ENCODE measurements around the gene MEP1B.
"Not testable (repeated sequence)": the region's sequence is repeated elsewhere in the genome, so short reads cannot be mapped to it uniquely, and the experiment has no call there.

Gene MEP1B

DNA sequence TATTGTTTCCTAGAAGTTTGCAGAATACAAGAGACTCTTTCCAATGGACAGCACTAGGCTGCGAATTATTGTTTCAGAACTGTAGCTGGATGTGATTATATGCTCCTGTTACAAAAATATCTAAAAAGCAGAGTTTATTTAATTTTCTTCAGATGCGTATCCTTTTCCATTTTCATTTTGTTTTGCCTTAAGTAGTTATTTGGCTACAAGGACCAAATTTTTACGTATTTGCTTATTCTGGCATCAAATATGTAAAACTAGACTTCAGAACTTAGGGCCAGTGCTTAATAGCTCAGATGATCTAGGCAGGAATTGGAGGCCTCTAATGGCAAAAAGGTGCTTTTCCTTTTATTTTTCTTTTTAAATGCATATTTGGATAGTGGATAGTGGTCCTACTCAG, 18.7 kb downstream of the MEP1B start:
- Histone ChIP-seq H3K9me3 (ENCODE audit: control insufficient read depth in 5 of 5, low read length in 5 of 5) (no peaks in the 10 kb centered on the region), H3K4me3 (ENCODE audit: low read depth in 1 of 5, low read length in 5 of 5) (no peak overlapping the region), H3K9ac (ENCODE audit: low read length in 5 of 5) (no peak overlapping the region), H3K36me3 (ENCODE audit: control insufficient read depth in 5 of 5, insufficient read depth in 5 of 5, low read length in 5 of 5) (no peaks in the 10 kb centered on the region), H3K27ac (ENCODE audit: low read depth, low read length) (no peak overlapping the region), H3K4me1 (ENCODE audit: control insufficient read depth in 5 of 5, insufficient read depth in 5 of 5, low read length in 5 of 5) (peaks cover 0 to 3% (median 0%) of the 10 kb centered on the region in 5 donors), H3K27me3 (ENCODE audit: control insufficient read depth in 5 of 5, insufficient read depth in 4 of 5, low read length in 5 of 5) (no peaks in the 10 kb centered on the region)

DNA sequence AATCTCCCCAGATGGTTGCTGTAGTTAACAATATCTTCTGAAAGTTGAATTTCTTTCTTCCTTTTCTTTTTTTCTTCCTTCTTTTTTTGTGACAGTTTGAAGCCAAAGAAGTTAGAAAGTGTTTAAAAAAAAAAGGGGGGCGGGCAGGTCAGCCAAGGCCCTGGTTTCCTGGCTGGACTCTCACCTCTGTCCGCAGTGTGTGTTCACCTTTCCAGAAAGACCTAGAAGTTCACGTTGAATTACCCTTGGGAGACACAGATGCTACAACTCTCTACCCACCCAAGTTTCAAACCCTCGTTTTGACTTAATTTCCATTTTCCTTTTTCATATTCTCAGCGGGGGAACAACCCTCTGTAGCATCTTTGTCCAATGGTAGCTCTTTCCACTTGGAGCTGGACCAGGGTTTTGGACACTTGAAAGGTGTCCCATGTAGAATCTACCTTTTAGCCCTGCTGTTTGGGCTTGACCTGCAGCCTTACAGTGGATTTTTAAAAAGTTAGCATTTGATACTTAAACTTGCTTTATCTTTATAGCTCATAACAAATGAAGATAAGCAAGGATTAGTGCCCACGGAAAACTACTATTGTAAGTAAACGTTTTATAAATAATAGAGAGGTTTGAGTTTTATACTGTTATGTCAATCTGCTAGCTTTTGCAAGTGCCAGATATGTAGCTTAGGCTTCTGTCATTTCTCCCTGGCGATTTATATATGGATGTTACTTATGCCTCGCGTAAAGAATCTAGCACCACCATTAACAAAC, 20.0 kb downstream of the MEP1B start:
- H3K4me1 ChIP-seq (ENCODE audit: control insufficient read depth in 5 of 5, insufficient read depth in 5 of 5, low read length in 5 of 5), result peaks cover 0 to 3% (median 0%) of the 10 kb centered on the region in 5 donors
- no peak overlapping the region for H3K4me3 ChIP-seq (ENCODE audit: low read depth in 1 of 5, low read length in 5 of 5)
- no peak overlapping the region for H3K27ac ChIP-seq (ENCODE audit: low read depth, low read length)
- H3K9ac ChIP-seq (ENCODE audit: low read length in 5 of 5), result no peak overlapping the region
- H3K36me3 ChIP-seq (ENCODE audit: control insufficient read depth in 5 of 5, insufficient read depth in 5 of 5, low read length in 5 of 5), result no peaks in the 10 kb centered on the region
- no peaks in the 10 kb centered on the region for H3K27me3 ChIP-seq (ENCODE audit: control insufficient read depth in 5 of 5, insufficient read depth in 4 of 5, low read length in 5 of 5)
- no peaks in the 10 kb centered on the region for H3K9me3 ChIP-seq (ENCODE audit: control insufficient read depth in 5 of 5, low read length in 5 of 5)

DNA sequence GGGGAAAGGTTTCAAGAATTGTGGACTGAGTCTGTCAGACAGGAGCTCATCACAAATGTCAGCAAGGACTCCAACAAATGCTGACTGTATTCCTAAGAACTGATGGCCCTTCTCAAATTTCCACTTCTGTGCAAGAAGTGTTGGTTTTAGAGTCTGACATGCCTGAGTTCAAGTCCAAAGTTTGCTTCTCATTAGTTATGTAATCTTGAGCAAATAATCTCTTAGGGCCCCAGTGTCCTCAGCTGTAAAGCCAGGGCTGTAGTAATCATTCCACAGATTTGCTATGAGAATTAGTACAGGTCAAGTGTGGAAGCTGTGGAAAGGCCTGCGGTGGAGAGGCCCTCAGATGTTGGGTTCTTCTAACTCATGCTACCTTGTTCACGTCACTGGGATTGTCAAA, 23.9 kb downstream of the MEP1B start:
- Histone ChIP-seq H3K27me3 (ENCODE audit: control insufficient read depth in 5 of 5, insufficient read depth in 4 of 5, low read length in 5 of 5) (no peaks in the 10 kb centered on the region), H3K4me1 (ENCODE audit: control insufficient read depth in 5 of 5, insufficient read depth in 5 of 5, low read length in 5 of 5) (no peaks in the 10 kb centered on the region), H3K9ac (ENCODE audit: low read length in 5 of 5) (no peak overlapping the region), H3K27ac (ENCODE audit: low read depth, low read length) (no peak overlapping the region), H3K9me3 (ENCODE audit: control insufficient read depth in 5 of 5, low read length in 5 of 5) (no peaks in the 10 kb centered on the region), H3K4me3 (ENCODE audit: low read depth in 1 of 5, low read length in 5 of 5) (no peak overlapping the region), H3K36me3 (ENCODE audit: control insufficient read depth in 5 of 5, insufficient read depth in 5 of 5, low read length in 5 of 5) (no peaks in the 10 kb centered on the region)

DNA sequence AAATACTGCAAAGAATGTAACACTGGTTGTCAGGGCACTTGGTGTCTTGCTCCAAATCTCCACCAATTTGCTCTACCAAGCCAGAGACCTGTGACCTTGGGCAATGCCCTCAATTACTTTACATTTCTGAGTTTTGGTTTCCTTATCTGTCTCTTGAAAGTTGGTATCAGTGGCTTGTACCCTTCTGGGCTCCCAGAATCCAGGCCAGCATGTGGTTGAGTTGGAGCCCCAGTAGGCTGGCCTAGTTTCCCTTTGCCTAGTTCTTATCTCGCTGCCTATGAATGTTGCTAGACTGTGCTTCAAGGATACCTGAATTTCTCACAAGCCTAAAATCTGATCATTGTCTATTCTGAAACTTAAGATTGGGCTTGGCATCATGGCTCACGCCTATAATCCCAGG, 26.6 kb downstream of the MEP1B start:
- Histone ChIP-seq H3K9me3 (ENCODE audit: control insufficient read depth in 5 of 5, low read length in 5 of 5) (no peaks in the 10 kb centered on the region), H3K27ac (ENCODE audit: low read depth, low read length) (no peak overlapping the region), H3K4me3 (ENCODE audit: low read depth in 1 of 5, low read length in 5 of 5) (no peak overlapping the region)

DNA sequence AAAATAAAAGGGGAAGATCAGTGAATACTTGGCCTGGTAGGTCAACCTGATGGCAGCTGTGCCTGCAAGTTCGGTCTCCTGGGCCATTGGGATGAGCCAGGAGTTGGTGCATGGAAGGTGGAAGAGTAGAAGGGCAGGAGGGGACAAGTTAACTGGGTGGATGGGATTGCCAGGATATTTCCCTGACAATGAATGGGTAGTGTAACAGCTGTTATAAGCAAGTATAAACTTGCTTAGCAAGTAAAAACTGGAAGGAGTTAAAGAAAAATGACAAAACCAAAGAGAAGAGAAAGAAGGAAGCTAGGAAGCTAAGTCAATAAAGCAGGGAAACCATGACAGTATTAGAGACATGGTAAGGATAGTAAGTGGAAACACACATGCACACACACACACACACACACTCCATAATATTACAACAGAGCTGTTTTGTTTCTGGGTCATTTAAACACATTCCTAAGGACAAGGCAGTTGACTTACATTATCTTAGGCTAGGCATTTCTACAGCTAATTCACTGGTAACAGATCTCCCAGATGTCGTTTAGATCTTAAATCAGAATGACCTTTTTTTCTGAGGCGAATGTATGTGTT, 29.7 kb downstream of the MEP1B start:
- H3K4me1 ChIP-seq (ENCODE audit: control insufficient read depth in 5 of 5, insufficient read depth in 5 of 5, low read length in 5 of 5), result no peaks in the 10 kb centered on the region
- H3K9me3 ChIP-seq (ENCODE audit: control insufficient read depth in 5 of 5, low read length in 5 of 5), result no peaks in the 10 kb centered on the region
- H3K36me3 ChIP-seq (ENCODE audit: control insufficient read depth in 5 of 5, insufficient read depth in 5 of 5, low read length in 5 of 5), result no peaks in the 10 kb centered on the region
- H3K27ac ChIP-seq (ENCODE audit: low read depth, low read length), result no peak overlapping the region
- H3K4me3 ChIP-seq (ENCODE audit: low read depth in 1 of 5, low read length in 5 of 5), result no peak overlapping the region
- H3K9ac ChIP-seq (ENCODE audit: low read length in 5 of 5), result no peak overlapping the region
- no peaks in the 10 kb centered on the region for H3K27me3 ChIP-seq (ENCODE audit: control insufficient read depth in 5 of 5, insufficient read depth in 4 of 5, low read length in 5 of 5)

More for the DNA sequence above, 26.6 kb downstream of the MEP1B start:
- Histone ChIP-seq H3K27me3 (ENCODE audit: control insufficient read depth in 5 of 5, insufficient read depth in 4 of 5, low read length in 5 of 5) (no peaks in the 10 kb centered on the region), H3K36me3 (ENCODE audit: control insufficient read depth in 5 of 5, insufficient read depth in 5 of 5, low read length in 5 of 5) (no peaks in the 10 kb centered on the region), H3K4me1 (ENCODE audit: control insufficient read depth in 5 of 5, insufficient read depth in 5 of 5, low read length in 5 of 5) (no peaks in the 10 kb centered on the region), H3K9ac (ENCODE audit: low read length in 5 of 5) (no peak overlapping the region)

DNA sequence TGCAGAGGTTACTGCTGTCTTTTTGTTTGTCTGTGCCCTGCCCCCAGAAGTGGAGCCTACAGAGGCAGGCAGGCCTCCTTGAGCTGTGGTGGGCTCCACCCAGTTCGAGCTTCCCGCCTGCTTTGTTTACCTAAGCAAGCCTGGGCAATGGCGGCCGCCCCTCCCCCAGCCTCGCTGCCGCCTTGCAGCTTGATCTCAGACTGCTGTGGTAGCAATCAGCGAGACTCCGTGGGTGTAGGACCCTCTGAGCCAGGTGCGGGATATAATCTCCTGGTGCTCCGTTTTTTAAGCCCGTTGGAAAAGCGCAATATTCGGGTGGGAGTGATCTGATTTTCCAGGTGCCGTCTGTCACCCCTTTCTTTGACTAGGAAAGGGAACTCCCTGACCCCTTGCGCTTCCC, 43.5 kb downstream of the MEP1B start:
- H3K9me3 ChIP-seq (ENCODE audit: control insufficient read depth in 5 of 5, low read length in 5 of 5); H3K27me3 ChIP-seq (ENCODE audit: control insufficient read depth in 5 of 5, insufficient read depth in 4 of 5, low read length in 5 of 5); H3K9ac ChIP-seq (ENCODE audit: low read length in 5 of 5); H3K4me3 ChIP-seq (ENCODE audit: low read depth in 1 of 5, low read length in 5 of 5); H3K27ac ChIP-seq (ENCODE audit: low read depth, low read length); H3K36me3 ChIP-seq (ENCODE audit: control insufficient read depth in 5 of 5, insufficient read depth in 5 of 5, low read length in 5 of 5); H3K4me1 ChIP-seq (ENCODE audit: control insufficient read depth in 5 of 5, insufficient read depth in 5 of 5, low read length in 5 of 5): not testable (repeated sequence)

DNA sequence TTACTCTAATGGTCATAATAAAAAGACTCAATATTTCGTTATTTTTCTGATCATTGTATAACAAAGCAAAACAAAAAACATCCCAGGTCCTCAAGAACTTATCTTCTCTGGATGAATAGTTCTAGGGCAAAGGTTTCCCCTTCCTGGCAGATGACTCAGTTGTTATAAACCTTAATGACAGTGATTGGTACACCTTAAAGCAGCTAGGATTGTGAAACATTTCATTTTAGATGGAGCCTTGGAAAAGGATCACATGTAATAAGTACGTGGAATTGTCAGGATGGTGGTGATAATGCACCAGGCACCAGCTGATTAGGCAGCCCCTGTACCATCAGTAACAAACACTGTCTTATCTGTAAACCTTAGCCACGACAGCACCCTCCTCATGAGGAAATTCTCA, 47.2 kb downstream of the MEP1B start:
- Histone ChIP-seq H3K4me3 (ENCODE audit: low read depth in 1 of 5, low read length in 5 of 5) (no peak overlapping the region), H3K36me3 (ENCODE audit: control insufficient read depth in 5 of 5, insufficient read depth in 5 of 5, low read length in 5 of 5) (no peaks in the 10 kb centered on the region), H3K9ac (ENCODE audit: low read length in 5 of 5) (no peak overlapping the region), H3K4me1 (ENCODE audit: control insufficient read depth in 5 of 5, insufficient read depth in 5 of 5, low read length in 5 of 5) (no peaks in the 10 kb centered on the region), H3K27me3 (ENCODE audit: control insufficient read depth in 5 of 5, insufficient read depth in 4 of 5, low read length in 5 of 5) (no peaks in the 10 kb centered on the region), H3K9me3 (ENCODE audit: control insufficient read depth in 5 of 5, low read length in 5 of 5) (no peaks in the 10 kb centered on the region), H3K27ac (ENCODE audit: low read depth, low read length) (no peak overlapping the region)

DNA sequence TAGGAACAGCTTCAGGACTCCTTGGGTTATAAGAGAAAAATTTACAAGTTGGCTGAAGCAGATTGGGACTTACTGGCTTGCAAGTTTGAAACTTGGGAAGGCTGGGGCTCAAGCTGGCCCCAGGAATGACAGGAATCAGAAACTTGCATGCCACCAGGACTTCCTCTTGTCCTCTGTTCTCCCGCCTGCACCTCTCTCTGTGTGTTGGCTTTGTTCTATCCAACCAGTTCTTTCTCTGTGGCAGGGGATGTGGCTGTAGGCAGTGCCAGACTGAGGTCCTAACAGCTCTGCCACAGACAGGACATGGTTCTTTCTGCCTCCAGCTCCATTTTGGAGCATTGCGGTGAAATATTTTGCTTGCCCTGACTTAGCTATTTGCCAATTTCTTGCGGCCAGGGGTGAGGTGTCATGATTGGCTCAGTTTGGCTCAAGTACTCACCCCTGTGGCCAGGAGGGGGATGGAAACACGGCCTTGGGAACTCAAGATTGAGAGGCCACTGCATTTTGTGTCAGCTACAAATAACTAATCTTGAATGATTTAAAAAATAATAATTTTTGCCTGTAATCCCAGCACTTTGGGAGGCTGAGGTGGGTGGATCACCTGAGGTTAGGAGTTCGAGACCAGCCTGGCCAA, 48.9 kb downstream of the MEP1B start:
- no peaks in the 10 kb centered on the region for H3K4me1 ChIP-seq (ENCODE audit: control insufficient read depth in 5 of 5, insufficient read depth in 5 of 5, low read length in 5 of 5)
- H3K27ac ChIP-seq (ENCODE audit: low read depth, low read length), result no peak overlapping the region
- no peaks in the 10 kb centered on the region for H3K27me3 ChIP-seq (ENCODE audit: control insufficient read depth in 5 of 5, insufficient read depth in 4 of 5, low read length in 5 of 5)
- no peak overlapping the region for H3K9ac ChIP-seq (ENCODE audit: low read length in 5 of 5)
- H3K36me3 ChIP-seq (ENCODE audit: control insufficient read depth in 5 of 5, insufficient read depth in 5 of 5, low read length in 5 of 5), result no peaks in the 10 kb centered on the region
- H3K9me3 ChIP-seq (ENCODE audit: control insufficient read depth in 5 of 5, low read length in 5 of 5), result no peaks in the 10 kb centered on the region
- no peak overlapping the region for H3K4me3 ChIP-seq (ENCODE audit: low read depth in 1 of 5, low read length in 5 of 5)

DNA sequence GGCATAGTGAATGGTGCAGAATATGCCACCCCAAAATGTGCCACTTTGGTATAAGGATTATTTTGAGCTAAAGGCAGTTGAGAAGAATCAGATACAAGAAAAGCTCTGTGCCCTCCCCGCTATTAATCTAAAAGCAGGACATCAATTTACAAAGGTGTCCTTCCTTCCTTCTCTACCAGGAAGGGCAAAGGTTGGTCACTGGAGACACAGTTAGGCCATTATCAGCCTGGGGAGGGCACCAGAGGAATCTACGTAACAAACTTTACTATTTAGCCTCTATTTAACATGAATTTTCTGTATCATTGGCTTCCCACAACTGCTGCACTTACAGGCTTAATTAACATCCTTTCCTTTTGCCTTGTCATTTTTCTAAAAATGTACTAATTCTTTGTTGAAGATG, 52.6 kb downstream of the MEP1B start:
- Histone ChIP-seq H3K4me3 (ENCODE audit: low read depth in 1 of 5, low read length in 5 of 5) (no peak overlapping the region), H3K27ac (ENCODE audit: low read depth, low read length) (no peak overlapping the region), H3K27me3 (ENCODE audit: control insufficient read depth in 5 of 5, insufficient read depth in 4 of 5, low read length in 5 of 5) (no peaks in the 10 kb centered on the region), H3K9ac (ENCODE audit: low read length in 5 of 5) (no peak overlapping the region), H3K4me1 (ENCODE audit: control insufficient read depth in 5 of 5, insufficient read depth in 5 of 5, low read length in 5 of 5) (no peaks in the 10 kb centered on the region), H3K9me3 (ENCODE audit: control insufficient read depth in 5 of 5, low read length in 5 of 5) (no peaks in the 10 kb centered on the region), H3K36me3 (ENCODE audit: control insufficient read depth in 5 of 5, insufficient read depth in 5 of 5, low read length in 5 of 5) (no peaks in the 10 kb centered on the region)

DNA sequence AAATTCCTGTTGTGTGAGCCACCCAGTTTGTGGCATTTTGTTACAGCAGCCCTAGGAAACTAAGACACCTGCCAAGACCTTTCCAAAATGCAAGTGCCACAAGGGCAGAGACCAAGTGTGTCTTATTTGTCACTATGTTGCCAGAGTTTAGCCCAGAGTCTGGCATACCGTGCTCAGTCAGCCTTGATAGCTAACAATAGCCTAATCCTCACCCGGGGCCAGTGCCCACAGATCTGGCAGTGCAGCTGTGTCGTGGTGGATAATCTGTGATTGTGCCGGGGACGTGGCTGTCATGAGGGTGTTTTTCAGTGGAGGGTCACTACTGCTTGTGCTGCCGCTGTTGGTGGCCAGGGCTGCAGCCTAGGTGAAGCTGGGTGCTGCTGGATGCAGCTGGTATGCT, 53.5 kb downstream of the MEP1B start:
- Histone ChIP-seq H3K27me3 (ENCODE audit: control insufficient read depth in 5 of 5, insufficient read depth in 4 of 5, low read length in 5 of 5) (no peaks in the 10 kb centered on the region), H3K27ac (ENCODE audit: low read depth, low read length) (no peak overlapping the region), H3K9me3 (ENCODE audit: control insufficient read depth in 5 of 5, low read length in 5 of 5) (no peaks in the 10 kb centered on the region), H3K9ac (ENCODE audit: low read length in 5 of 5) (no peak overlapping the region), H3K36me3 (ENCODE audit: control insufficient read depth in 5 of 5, insufficient read depth in 5 of 5, low read length in 5 of 5) (no peaks in the 10 kb centered on the region), H3K4me3 (ENCODE audit: low read depth in 1 of 5, low read length in 5 of 5) (no peak overlapping the region), H3K4me1 (ENCODE audit: control insufficient read depth in 5 of 5, insufficient read depth in 5 of 5, low read length in 5 of 5) (no peaks in the 10 kb centered on the region)

Measured in subcutaneous abdominal adipose tissue (tissue), 5 donors.